Activated CD4-positive, alpha-beta memory T cell treated with anti-CD3 and anti-CD28 coated beads, Interleukin-2, amount 10 ng/mL, durations not matched to agents 7 days and 5 days (primary cell): Measurements from ENCODE around the gene LMX1B. TPM values are rescaled to one million over a fixed set of nuclear protein-coding genes. Genes with fewer than 3 reads are reported as not detected.

Source experiments
- CTCF ChIA-PET: fragments of 350-600 bp; sonication (Branson Sonifier 250); formaldehyde crosslinking; loops from one replicate; lab custom pipeline; 2021; ENCODE audit warnings: antibody characterized with exemption, inconsistent platforms; lab: Charles Lee
- POLR2A ChIA-PET: fragments of 350-600 bp; sonication (Branson Sonifier 250); formaldehyde crosslinking; loops from one replicate; lab custom pipeline; 2021; ENCODE audit warnings: antibody characterized with exemption; lab: Charles Lee
- DNase-seq: peaks from one replicate; pipeline ENCODE4 v3.0.0-alpha.2; 2020
- H3K27ac Mint-ChIP-seq: one replicate; pipeline ENCODE4 v1.8.0; 2021; ENCODE audit warnings: mild to moderate bottlenecking, mixed read lengths
- H3K27me3 Mint-ChIP-seq: one replicate; pipeline ENCODE4 v1.8.0; 2021; ENCODE audit warnings: mixed read lengths
- H3K36me3 Mint-ChIP-seq: one replicate; pipeline ENCODE4 v1.8.0; 2021; ENCODE audit warnings: low read depth, mixed read lengths
- H3K4me1 Mint-ChIP-seq: one replicate; pipeline ENCODE4 v1.8.0; 2021; ENCODE audit warnings: mixed read lengths
- H3K4me3 Mint-ChIP-seq: one replicate; pipeline ENCODE4 v1.8.0; 2021; ENCODE audit warnings: mild to moderate bottlenecking, mixed read lengths
- H3K9me3 Mint-ChIP-seq: one replicate; pipeline ENCODE4 v1.8.0; 2021; ENCODE audit warnings: mixed read lengths
- total RNA-seq, 2 experiments: library from RNA; stranded (reverse); gene quantifications; one replicate each; pipeline ENCODE4 v1.2.3, GENCODE V29; 2021

The LMX1B gene
- total RNA-seq, 2 experiments from 2014 or later = not detected

DNA sequence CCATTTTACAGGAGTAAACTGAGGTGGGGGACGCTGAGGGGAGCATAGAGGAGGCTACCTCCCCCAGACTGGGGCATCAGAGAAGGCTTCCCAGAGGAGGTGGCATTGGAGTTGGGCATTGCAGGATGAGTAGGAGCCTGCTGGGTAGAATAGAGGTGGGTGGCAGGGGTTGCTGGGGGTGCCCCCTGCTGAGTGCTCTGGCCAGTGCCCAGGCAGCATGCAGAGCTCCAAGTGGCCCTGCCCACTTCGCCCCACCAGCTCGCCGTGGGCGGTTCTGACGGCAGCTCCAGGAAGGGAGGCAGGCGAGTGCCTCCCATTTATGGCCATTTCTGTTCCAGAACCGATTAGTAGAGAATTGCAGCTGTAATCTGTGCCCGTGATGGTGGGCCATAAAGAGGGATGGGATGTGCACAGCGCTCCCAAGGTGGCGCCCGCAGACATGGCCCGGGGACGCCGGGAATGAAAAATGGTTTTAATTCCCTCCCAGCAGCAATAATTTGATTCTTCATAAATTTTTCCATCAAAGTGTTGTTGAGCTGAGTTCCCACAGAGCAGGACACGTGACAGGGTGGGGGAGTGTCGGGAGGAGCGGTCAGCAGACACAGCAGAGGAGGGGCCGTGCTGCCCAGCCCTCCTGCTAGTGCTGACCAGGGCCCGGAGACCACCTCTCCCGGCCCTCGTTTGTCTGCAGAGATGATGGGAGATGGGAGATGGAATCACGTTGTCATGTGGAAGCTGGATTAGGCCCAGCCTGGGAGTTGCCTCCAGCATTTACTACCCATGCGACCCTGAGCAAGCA is 75.5 kb downstream of the LMX1B start:
- no peaks in the 10 kb centered on the region for H3K9me3 Mint-ChIP-seq
- POLR2A ChIA-PET = interaction anchor here (1.3 to 1.4 kb wide), 2 partner anchors 12 to 77 kb away, joined by 3 read pairs; no protein-coding TSS in a partner anchor
- no peak overlapping the region for H3K27ac Mint-ChIP-seq
- no peak overlapping the region for H3K4me3 Mint-ChIP-seq
- no peaks in the 10 kb centered on the region for H3K4me1 Mint-ChIP-seq
- peaks cover 33% of the 10 kb centered on the region for H3K27me3 Mint-ChIP-seq
- DNase-seq = no peak
- CTCF ChIA-PET = interaction anchor here (0.7 to 3.1 kb wide), 11 partner anchors 9 to 79 kb away, joined by 3 to 20 read pairs (median 6); no protein-coding TSS in a partner anchor
- no peaks in the 10 kb centered on the region for H3K36me3 Mint-ChIP-seq

GRCh38 chr9:126690431-126691051 is 76.8 kb downstream of the LMX1B start:
- Mint-ChIP-seq H3K27me3 (peaks cover 20% of the 10 kb centered on the region), H3K9me3 (no peaks in the 10 kb centered on the region), H3K4me3 (no peak overlapping the region), H3K36me3 (no peaks in the 10 kb centered on the region), H3K27ac (no peak overlapping the region), H3K4me1 (no peaks in the 10 kb centered on the region)
- CTCF ChIA-PET = interaction anchor here (0.5 to 3.1 kb wide), 25 partner anchors 10 to 190 kb away, joined by 3 to 20 read pairs (median 5); partner anchors contain the start of gene LMX1B
- DNase-seq = peak; percentile 58
- POLR2A ChIA-PET = interaction anchor here (1.3 to 1.4 kb wide), 2 partner anchors 13 to 78 kb away, joined by 3 read pairs; no protein-coding TSS in a partner anchor

DNA sequence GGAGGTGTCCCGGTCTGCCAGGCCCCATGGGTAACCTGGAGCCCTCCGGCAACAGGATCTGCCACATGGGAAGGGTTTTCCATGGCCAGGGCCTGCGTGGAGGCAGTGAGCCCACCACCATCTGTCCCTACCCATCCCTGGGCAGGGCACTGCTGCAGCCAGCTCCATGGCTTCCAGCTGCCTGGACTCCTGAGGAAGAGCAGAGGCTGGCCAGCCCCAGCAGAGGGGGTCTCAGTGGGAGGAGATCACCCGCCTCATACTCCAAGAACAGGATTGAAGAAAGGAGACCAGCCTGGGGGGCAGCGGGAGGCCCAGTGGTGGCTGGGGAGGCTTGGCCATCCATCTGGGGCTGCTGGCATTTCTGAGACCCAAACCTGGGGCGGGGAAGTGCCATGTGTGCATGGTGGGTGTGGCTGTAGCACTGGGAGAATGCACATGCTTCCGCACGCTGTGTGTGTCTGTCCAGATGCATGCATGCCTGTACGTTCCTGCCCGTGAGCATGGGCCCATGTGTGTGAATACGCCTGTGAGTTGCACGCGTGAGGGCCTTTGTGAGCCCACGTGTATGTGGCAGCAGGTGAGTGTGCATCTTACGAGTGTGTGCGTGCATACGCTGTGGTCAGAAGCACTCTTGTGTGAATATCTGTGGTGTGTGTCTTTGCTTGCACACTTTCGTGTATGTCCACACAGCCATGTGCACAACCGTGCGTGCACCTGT is 78.5 kb downstream of the LMX1B start:
- ChIA-PET POLR2A (no interaction called here), CTCF (interaction anchor here (0.5 kb wide), 1 partner anchor 14 kb away, joined by 3 read pairs; no protein-coding TSS in a partner anchor)
- no peaks in the 10 kb centered on the region for H3K4me1 Mint-ChIP-seq
- no peaks in the 10 kb centered on the region for H3K9me3 Mint-ChIP-seq
- H3K4me3 Mint-ChIP-seq = no peak overlapping the region
- peaks cover 12% of the 10 kb centered on the region for H3K27me3 Mint-ChIP-seq
- no peaks in the 10 kb centered on the region for H3K36me3 Mint-ChIP-seq
- DNase-seq = no peak
- H3K27ac Mint-ChIP-seq = no peak overlapping the region

GRCh38 chr9:126692759-126693427 is 79.2 kb downstream of the LMX1B start:
- POLR2A ChIA-PET = no interaction called here
- no peaks in the 10 kb centered on the region for H3K9me3 Mint-ChIP-seq
- no peaks in the 10 kb centered on the region for H3K4me1 Mint-ChIP-seq
- CTCF ChIA-PET = no interaction called here
- H3K4me3 Mint-ChIP-seq = no peak overlapping the region
- no peak overlapping the region for H3K27ac Mint-ChIP-seq
- peaks cover 5% of the 10 kb centered on the region for H3K27me3 Mint-ChIP-seq
- DNase-seq = no peak
- H3K36me3 Mint-ChIP-seq = no peaks in the 10 kb centered on the region

GRCh38 chr9:126693428-126693944 is 79.8 kb downstream of the LMX1B start:
- ChIA-PET POLR2A (interaction anchor here (1.3 kb wide), 1 partner anchor 30 kb away, joined by 3 read pairs; no protein-coding TSS in a partner anchor), CTCF (interaction anchor here (1.6 kb wide), 1 partner anchor 88 kb away, joined by 4 read pairs; no protein-coding TSS in a partner anchor)
- H3K9me3 Mint-ChIP-seq = no peaks in the 10 kb centered on the region
- peaks cover 5% of the 10 kb centered on the region for H3K27me3 Mint-ChIP-seq
- no peaks in the 10 kb centered on the region for H3K4me1 Mint-ChIP-seq
- no peak overlapping the region for H3K27ac Mint-ChIP-seq
- DNase-seq = no peak
- no peak overlapping the region for H3K4me3 Mint-ChIP-seq
- H3K36me3 Mint-ChIP-seq = no peaks in the 10 kb centered on the region

GRCh38 chr9:126694206-126695081 is 80.7 kb downstream of the LMX1B start:
- no peaks in the 10 kb centered on the region for H3K36me3 Mint-ChIP-seq
- ChIA-PET POLR2A (interaction anchor here (1.0 to 1.3 kb wide), 2 partner anchors 29 to 111 kb away, joined by 3 read pairs; no protein-coding TSS in a partner anchor), CTCF (interaction anchor here (1.0 to 1.6 kb wide), 3 partner anchors 11 to 87 kb away, joined by 3 to 4 read pairs (median 3); no protein-coding TSS in a partner anchor)
- no peaks in the 10 kb centered on the region for H3K9me3 Mint-ChIP-seq
- no peak overlapping the region for H3K27ac Mint-ChIP-seq
- no peak overlapping the region for H3K4me3 Mint-ChIP-seq
- DNase-seq = no peak
- peaks cover 3% of the 10 kb centered on the region for H3K27me3 Mint-ChIP-seq
- no peaks in the 10 kb centered on the region for H3K4me1 Mint-ChIP-seq

DNA sequence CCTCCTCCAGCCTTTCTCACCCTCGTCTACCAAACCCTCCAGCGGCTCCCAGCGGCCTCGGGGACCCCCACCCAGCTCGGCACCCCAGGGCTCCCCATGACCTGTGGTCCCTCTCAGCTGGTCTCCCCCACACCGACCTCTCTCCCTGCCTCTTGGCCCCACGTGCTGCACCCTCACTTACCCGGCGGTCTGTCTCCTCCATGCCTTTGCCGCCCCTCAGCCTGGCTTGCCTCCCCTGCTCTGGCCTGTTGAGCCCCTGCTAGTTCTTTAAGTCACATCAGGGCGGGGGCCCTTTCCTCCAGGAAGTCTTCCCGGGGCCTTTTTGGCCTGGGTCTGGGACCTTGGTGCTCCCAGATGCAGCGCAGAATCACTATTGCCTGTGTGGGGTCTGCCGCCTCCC is 81.5 kb downstream of the LMX1B start:
- CTCF ChIA-PET = interaction anchor here (1.3 kb wide), 1 partner anchor 10 kb away, joined by 3 read pairs; no protein-coding TSS in a partner anchor
- Mint-ChIP-seq H3K27ac (no peak overlapping the region), H3K4me1 (no peaks in the 10 kb centered on the region), H3K9me3 (no peaks in the 10 kb centered on the region), H3K4me3 (no peak overlapping the region), H3K36me3 (no peaks in the 10 kb centered on the region), H3K27me3 (peaks cover 2% of the 10 kb centered on the region)
- DNase-seq = no peak
- POLR2A ChIA-PET = no interaction called here

GRCh38 chr9:126695701-126696400 is 82.1 kb downstream of the LMX1B start:
- Mint-ChIP-seq H3K36me3 (no peaks in the 10 kb centered on the region), H3K4me1 (no peaks in the 10 kb centered on the region), H3K4me3 (no peak overlapping the region), H3K27ac (no peak overlapping the region), H3K27me3 (no peaks in the 10 kb centered on the region), H3K9me3 (no peaks in the 10 kb centered on the region)
- CTCF ChIA-PET = no interaction called here
- POLR2A ChIA-PET = no interaction called here
- DNase-seq = no peak

DNA sequence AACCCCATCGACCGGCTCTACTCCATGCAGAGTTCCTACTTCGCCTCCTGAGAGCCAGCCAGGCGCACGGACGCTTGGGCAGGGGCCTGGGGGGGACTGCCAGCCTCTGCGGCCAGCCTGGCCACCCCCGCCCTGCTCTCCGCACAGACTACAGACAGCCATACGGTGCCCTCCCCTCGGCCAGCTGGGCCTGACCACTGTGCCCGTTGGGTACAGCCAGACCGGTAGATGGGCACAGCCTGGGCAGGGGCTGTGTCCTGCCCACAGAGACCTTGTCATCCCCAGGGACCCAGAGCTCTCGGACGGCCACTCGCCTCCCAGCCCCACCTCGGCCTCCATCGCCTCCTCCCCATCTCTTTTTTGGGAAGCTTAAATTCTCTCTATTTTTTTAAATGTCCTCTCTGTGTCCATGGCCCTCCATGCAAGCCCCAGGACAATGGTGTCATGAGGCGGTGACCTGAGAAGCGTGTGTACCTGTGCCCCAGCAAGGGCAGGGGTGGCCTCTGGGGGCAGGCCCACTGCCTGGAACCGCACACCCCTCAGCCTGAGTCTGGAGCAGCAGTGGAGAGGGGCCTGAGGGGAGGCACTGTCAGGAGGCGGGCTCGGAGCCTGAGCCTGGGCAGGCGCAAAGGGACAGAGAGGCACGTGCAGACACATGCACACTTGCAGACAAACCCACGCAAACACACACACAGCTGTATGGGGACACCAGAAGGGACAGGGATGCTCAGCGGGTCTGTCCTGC is 82.8 kb downstream of the LMX1B start:
- no peak for DNase-seq
- Mint-ChIP-seq H3K4me1 (no peaks in the 10 kb centered on the region), H3K9me3 (no peaks in the 10 kb centered on the region), H3K36me3 (no peaks in the 10 kb centered on the region), H3K4me3 (no peak overlapping the region), H3K27me3 (no peaks in the 10 kb centered on the region), H3K27ac (no peak overlapping the region)
- ChIA-PET CTCF (interaction anchor here (0.9 to 1.4 kb wide), 3 partner anchors 9 to 87 kb away, joined by 3 to 4 read pairs (median 3); no protein-coding TSS in a partner anchor), POLR2A (no interaction called here)

GRCh38 chr9:126697330-126697729 is 83.6 kb downstream of the LMX1B start:
- Mint-ChIP-seq H3K4me3 (no peak overlapping the region), H3K27me3 (no peaks in the 10 kb centered on the region), H3K27ac (no peak overlapping the region), H3K9me3 (no peaks in the 10 kb centered on the region), H3K36me3 (no peaks in the 10 kb centered on the region), H3K4me1 (no peaks in the 10 kb centered on the region)
- DNase-seq = no peak
- ChIA-PET POLR2A (no interaction called here), CTCF (interaction anchor here (0.9 to 1.4 kb wide), 3 partner anchors 8 to 87 kb away, joined by 3 to 4 read pairs (median 3); no protein-coding TSS in a partner anchor)
